HG02870 (cell line): ENCODE data around the gene MRGPRD.

Experiments
- ATAC-seq: cut with Tn5 transposase; IDR thresholded peaks from one replicate; pipeline ENCODE4 v1.9.1; 2021; ENCODE audit warnings: mild to moderate bottlenecking, moderate library complexity; ENCODE audit not compliant: unreplicated experiment

Gene MRGPRD

DNA sequence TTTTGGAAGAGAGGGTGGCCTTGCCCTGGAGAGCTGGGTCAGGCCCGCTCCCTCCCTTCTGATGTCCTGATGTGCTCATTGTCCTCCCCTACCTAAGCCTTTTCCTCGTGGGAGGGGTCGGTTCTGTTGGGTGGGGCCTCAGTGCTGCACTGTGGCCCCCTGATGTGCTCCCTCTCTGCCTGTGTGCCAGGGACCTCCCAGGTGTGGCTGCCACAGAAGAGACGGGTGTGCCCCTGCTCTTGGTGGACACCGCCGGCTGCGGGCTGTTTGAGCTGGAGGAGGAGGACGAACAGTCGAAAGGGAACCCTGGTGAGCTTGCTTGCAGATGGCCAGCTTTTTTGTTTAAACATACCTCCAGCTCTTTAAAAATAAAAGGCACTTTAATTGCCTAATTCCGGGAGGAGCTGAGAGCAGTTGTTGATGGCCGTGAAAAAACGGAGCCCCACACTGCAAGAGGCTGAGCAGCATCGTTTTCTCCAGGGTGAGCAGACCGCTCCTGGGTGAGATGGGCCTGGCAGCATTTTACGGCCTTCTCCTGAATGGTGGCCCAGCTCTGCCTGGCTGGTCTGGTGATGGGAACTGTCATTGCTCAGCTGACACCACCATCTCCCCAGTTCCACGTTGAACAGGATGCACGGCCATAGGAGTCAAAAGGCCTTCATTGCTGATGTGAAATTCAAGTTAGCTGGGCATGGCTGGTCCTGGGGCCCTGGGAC, 47.0 kb downstream of the MRGPRD start:
- no peak for ATAC-seq

DNA sequence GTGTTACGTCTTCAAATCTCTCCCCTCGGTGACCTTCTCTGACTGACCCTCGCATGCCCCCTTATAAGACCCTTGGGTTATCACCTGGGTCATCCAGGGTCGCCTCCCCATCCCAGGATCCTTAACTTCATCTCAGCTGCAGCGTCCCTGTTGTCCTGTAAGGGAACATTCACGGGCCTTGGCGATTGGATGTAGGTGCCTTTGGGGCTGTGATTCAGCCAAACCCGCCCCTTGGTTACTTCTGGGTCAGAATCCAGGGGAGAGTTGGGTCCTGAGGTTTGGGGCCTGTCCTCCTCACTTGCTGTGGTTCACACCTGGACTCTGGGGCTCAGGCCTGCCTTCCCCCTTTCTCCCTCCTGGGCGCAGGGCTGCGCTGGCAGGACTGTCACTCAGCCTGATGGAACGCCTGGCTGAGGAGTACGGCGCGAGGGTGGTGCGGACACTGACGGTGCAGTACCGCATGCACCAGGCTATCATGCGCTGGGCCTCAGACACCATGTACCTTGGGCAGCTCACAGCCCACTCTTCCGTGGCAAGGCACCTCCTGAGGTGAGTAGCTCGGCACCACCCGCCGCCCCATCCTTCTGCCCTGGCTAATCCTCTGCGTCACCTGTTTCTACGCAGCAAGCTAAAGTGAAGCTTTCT, 47.7 kb downstream of the MRGPRD start:
- no peak for ATAC-seq

DNA sequence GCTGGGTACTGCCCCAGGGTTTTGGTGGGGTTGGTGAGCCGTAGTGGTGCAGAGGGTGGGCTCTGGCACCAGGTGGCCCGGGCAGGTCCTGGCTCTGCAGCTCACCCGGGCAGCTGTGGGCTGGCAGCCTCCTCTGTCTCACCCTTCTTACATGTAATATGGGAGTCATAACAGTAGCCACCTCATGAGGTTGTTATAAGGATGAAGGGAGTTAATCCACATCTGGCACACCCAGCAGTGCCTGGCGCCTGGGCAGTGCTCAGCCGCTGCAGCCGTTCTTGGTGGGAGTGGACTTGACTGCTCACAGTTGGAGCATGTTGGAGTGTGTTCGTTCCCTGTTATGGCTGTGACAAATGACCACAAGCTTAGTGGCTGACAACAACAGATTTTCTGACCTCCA, 48.4 kb downstream of the MRGPRD start:
- no peak for ATAC-seq

GRCh38 chr11:68931911-68932310, 48.9 kb downstream of the MRGPRD start:
- no peak for ATAC-seq

DNA sequence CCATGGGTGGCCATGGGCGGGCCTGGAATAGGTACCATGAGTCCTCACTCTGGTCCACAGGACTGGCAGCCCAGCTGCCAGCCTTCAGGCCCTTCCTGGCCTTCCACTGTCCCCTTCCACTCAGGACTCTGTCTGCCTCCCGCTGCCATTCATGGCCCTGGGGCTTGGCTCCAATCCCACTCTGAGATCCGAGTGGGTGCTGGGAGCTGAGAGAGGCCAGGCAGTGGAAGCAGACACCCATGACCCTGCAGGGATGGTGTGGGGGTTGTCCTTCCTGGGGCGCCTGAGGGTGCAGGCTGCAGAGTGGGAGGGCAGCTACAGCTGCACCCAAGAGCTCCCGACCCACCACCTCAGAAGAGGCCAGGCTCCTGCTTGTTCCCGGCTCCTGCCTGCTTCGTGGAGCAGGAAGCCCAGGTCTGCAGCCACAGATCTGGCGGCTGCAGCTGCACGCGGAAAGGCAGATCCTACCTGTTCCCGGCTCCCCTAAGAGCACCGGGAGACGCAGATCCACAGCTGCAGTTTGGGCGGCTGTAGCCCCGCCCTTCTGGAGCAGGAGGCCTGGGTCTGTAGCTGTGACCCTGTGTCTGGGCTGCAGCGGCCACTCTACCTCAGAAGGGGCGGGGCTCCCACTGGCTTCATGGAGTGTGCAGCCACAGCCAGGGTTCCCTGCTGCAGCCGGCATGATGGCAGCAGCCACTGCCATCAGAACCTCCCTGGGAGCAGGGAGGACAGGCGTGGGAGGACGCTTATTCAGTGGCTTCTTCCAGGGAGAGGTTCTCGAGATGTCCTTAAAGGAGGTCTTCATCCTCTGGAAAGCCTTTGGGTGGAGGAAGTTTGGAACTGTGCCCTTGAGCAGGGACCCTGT, 49.6 kb downstream of the MRGPRD start:
- no peak for ATAC-seq
